SU-DHL-6 (cell line): ENCODE data around the gene SCIN.
"Not testable (repeated sequence)": the region's sequence is repeated elsewhere in the genome, so short reads cannot be mapped to it uniquely, and the experiment has no call there.

ENCODE experiments used
- EZH2phosphoT487 ChIP-seq: fragments of 200-600 bp; sonication (generic), shearing (Covaris generic); conservative IDR thresholded peaks from 2 replicates; pipeline ENCODE4 v1.6.1; 2018; ENCODE audit warnings: mild to moderate bottlenecking, antibody characterized with exemption, low read length, moderate library complexity, mixed read lengths
- TF ChIP-seq, protein P1 (sequence below): fragments of 200-600 bp; sonication (generic); IDR thresholded peaks from one replicate; pipeline ENCODE4 v1.5.1; 2017; ENCODE audit warnings: antibody characterized with exemption, mild to moderate bottlenecking, low read length, moderate library complexity; ENCODE audit not compliant: insufficient read depth, poor library complexity, severe bottlenecking

DNA sequence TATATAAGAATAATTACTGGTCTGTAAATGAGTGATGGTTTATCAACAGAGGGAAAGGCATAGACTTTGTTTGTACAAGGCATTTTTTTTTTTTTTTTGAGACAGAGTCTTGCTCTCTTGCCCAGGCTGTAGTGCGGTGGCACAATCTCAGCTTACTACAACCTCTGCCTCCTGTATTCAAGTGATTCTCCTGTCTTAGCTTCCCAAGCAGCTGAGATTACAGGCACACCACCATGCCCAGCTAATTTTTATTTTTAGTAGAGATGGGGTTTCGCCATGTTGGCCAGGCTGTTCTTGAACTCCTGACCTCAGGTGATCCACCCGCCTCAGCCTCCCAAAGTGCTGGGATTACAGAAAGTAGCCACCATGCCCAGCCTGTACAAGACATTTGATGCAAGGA is 120.9 kb downstream of the SCIN start:
- TF ChIP-seq, protein P1, sequence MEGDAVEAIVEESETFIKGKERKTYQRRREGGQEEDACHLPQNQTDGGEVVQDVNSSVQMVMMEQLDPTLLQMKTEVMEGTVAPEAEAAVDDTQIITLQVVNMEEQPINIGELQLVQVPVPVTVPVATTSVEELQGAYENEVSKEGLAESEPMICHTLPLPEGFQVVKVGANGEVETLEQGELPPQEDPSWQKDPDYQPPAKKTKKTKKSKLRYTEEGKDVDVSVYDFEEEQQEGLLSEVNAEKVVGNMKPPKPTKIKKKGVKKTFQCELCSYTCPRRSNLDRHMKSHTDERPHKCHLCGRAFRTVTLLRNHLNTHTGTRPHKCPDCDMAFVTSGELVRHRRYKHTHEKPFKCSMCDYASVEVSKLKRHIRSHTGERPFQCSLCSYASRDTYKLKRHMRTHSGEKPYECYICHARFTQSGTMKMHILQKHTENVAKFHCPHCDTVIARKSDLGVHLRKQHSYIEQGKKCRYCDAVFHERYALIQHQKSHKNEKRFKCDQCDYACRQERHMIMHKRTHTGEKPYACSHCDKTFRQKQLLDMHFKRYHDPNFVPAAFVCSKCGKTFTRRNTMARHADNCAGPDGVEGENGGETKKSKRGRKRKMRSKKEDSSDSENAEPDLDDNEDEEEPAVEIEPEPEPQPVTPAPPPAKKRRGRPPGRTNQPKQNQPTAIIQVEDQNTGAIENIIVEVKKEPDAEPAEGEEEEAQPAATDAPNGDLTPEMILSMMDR: not testable (repeated sequence)
- TF ChIP-seq EZH2phosphoT487: not testable (repeated sequence)
